Heart left ventricle (tissue), 13 donors: ENCODE measurements around the gene PTPRN2.

Experiments
- POLR2A ChIP-seq, 2 donors: fragments of 450-650 bp; IDR thresholded peaks; one replicate each; pipeline ENCODE4 v1.6.1; 2017; ENCODE audit warnings: antibody characterized with exemption in 2 of 2, mild to moderate bottlenecking in 2 of 2, moderate library complexity in 2 of 2
- TF ChIP-seq, protein P1 (sequence below), 12 donors: fragments of 200-600 bp; sonication (generic) in 4 of 12; IDR thresholded peaks; one replicate each; pipeline versions ENCODE4 v1.5.0 to v1.8.0; 2018 to 2022; ENCODE audit warnings: antibody characterized with exemption in 12 of 12, mild to moderate bottlenecking in 5 of 12
- donor health status: ischemic (EF 13 %, LVEDD 7.1; RV severe dilation, severe dysfunction).
- donor health status: DM: no; HTN: yes; CAD: no.
- donor health status: DM: no; HTN: no; CAD: no.
- donor health status: ischemic (EF 25% LVEDD 6.9; RV normal size, moderate dysfunction).
- donor health status: ischemic (EF 25% LVEDD 5.7; RV mildly dilated, moderate dysfunction).
- donor health status: ischemic (EF 35%, LVEDD 5.7; RV mildly dilated, moderate dysfunction).
- donor health status: nonischemic (EF 11% LVEDD 7.7; RV severe dilation, severe dysfunction).
- donor health status: DM: yes; HTN: yes; CAD: no.
- donor health status: PGD.
- donor health status: ischemic (EF 29% LVEDD 5.4; RV normal size, mild dysfunction).
- donor health status: nonischemic (EF 23%, LVEDD 6.1; RV moderate dilation, normal function).

DNA sequence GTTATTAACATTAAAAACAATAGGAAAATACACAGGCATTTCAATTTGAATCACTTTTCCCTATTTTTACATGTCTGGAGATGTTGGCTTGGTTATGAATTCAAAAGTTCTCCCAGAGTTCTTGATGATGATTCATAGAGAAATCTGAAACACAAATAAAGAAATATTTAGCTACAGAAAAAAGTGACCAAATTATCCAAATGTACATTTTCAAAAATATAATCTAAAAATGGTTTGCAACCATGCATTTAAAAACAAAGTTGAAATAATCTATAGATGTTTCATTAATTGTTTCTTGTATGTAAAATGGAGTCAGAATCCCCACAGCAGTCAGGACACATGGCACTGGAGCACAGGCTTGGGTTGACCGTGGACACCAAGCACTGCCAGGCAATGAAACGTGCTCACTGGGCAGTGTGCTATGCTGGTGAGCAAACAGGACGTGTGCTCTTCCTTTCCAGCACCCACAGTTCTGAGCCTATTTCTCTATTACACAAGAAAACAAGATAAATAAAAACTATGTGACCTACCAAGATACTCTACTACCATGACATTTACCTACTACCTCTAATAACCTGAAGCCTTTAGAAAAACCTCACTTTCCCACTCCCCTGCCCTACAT, 44.1 kb upstream of the PTPRN2 start:
- TF ChIP-seq, protein P1, sequence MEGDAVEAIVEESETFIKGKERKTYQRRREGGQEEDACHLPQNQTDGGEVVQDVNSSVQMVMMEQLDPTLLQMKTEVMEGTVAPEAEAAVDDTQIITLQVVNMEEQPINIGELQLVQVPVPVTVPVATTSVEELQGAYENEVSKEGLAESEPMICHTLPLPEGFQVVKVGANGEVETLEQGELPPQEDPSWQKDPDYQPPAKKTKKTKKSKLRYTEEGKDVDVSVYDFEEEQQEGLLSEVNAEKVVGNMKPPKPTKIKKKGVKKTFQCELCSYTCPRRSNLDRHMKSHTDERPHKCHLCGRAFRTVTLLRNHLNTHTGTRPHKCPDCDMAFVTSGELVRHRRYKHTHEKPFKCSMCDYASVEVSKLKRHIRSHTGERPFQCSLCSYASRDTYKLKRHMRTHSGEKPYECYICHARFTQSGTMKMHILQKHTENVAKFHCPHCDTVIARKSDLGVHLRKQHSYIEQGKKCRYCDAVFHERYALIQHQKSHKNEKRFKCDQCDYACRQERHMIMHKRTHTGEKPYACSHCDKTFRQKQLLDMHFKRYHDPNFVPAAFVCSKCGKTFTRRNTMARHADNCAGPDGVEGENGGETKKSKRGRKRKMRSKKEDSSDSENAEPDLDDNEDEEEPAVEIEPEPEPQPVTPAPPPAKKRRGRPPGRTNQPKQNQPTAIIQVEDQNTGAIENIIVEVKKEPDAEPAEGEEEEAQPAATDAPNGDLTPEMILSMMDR (IDR thresholded peaks at IDR 0.05): no peak
- TF ChIP-seq POLR2A (IDR thresholded peaks at IDR 0.05): no peak
